ENCODE measurements around the gene TMPRSS13.

Gene TMPRSS13

GRCh38 chr11:117891362-117891761, 37.8 kb downstream of the TMPRSS13 start:
- DNase-seq (ENCODE audit: low spot score), result no peak

GRCh38 chr11:117888139-117888566, 41.0 kb downstream of the TMPRSS13 start:
- no peak for DNase-seq (ENCODE audit: low spot score)

- DNase-seq (ENCODE audit: low spot score), result no peak
Observed at GRCh38 chr11:117887431-117888138, 41.6 kb downstream of the TMPRSS13 start.

GRCh38 chr11:117885777-117886176, 43.4 kb downstream of the TMPRSS13 start:
- DNase-seq (ENCODE audit: low spot score), result no peak

- DNase-seq (ENCODE audit: low spot score), result no peak
Observed at GRCh38 chr11:117884994-117885393, 44.2 kb downstream of the TMPRSS13 start.

GRCh38 chr11:117883063-117883462, 46.1 kb downstream of the TMPRSS13 start:
- no peak for DNase-seq (ENCODE audit: low spot score)

GRCh38 chr11:117882311-117882905, 46.8 kb downstream of the TMPRSS13 start:
- DNase-seq (ENCODE audit: low spot score), result no peak

GRCh38 chr11:117881217-117881616, 48.0 kb downstream of the TMPRSS13 start:
- DNase-seq (ENCODE audit: low spot score), result no peak

- no peak for DNase-seq (ENCODE audit: low spot score)
Observed at GRCh38 chr11:117879516-117880480, 49.4 kb downstream of the TMPRSS13 start.

GRCh38 chr11:117878939-117879475, 50.2 kb downstream of the TMPRSS13 start:
- no peak for DNase-seq (ENCODE audit: low spot score)

- no peak for DNase-seq (ENCODE audit: low spot score)
Observed at GRCh38 chr11:117878314-117878938, 50.8 kb downstream of the TMPRSS13 start.

GRCh38 chr11:117877120-117877784, 52.0 kb downstream of the TMPRSS13 start:
- DNase-seq (ENCODE audit: low spot score), result no peak

GRCh38 chr11:117876341-117877119, 52.7 kb downstream of the TMPRSS13 start, which contains the start of gene FXYD6:
Gene FXYD6, minus strand, starts transcription at chr11:117876658. Its CDS starts 33,882 bp downstream, at chr11:117842776.
- DNase-seq (ENCODE audit: low spot score), result no peak

GRCh38 chr11:117876059-117876340, 53.2 kb downstream of the TMPRSS13 start:
- DNase-seq (ENCODE audit: low spot score), result no peak

GRCh38 chr11:117875382-117876058, 53.7 kb downstream of the TMPRSS13 start:
- no peak for DNase-seq (ENCODE audit: low spot score)

GRCh38 chr11:117874910-117875381, 54.3 kb downstream of the TMPRSS13 start:
- DNase-seq (ENCODE audit: low spot score), result no peak

GRCh38 chr11:117874253-117874909, 54.8 kb downstream of the TMPRSS13 start:
- no peak for DNase-seq (ENCODE audit: low spot score)

GRCh38 chr11:117873828-117874125, 55.4 kb downstream of the TMPRSS13 start:
- no peak for DNase-seq (ENCODE audit: low spot score)

- DNase-seq (ENCODE audit: low spot score), result no peak
Observed at GRCh38 chr11:117872975-117873827, 56.0 kb downstream of the TMPRSS13 start.

All from hepatic stellate cell (primary cell).